GM23248 (cell line): ENCODE measurements around the gene SCLT1. TPM values are rescaled to one million over a fixed set of nuclear protein-coding genes. Genes with fewer than 3 reads are reported as not detected.

Source experiments
- DNase-seq: peaks from one replicate; pipeline ENCODE4 v3.0.0-alpha.2; 2015
- H2AFZ ChIP-seq: fragments of 200-600 bp; sonication (generic); 2 replicates; pipeline ENCODE4 v1.6.1; 2016; ENCODE audit warnings: antibody characterized with exemption
- H3F3A ChIP-seq: fragments of 200-600 bp; sonication (generic); 2 replicates; pipeline ENCODE4 v1.6.1; 2016; ENCODE audit warnings: mild to moderate bottlenecking, antibody characterized with exemption, mixed run types; ENCODE audit not compliant: insufficient read depth
- H3K27ac ChIP-seq: fragments of 200-600 bp; sonication (generic); 2 replicates; pipeline ENCODE4 v1.5.1; 2016; ENCODE audit warnings: mild to moderate bottlenecking
- H3K27me3 ChIP-seq: fragments of 200-600 bp; sonication (generic); replicated peaks from 2 replicates; pipeline ENCODE4 v1.6.1; 2016; ENCODE audit warnings: mild to moderate bottlenecking; ENCODE audit not compliant: insufficient read depth
- H3K36me3 ChIP-seq: fragments of 200-600 bp; sonication (generic); 2 replicates; pipeline ENCODE4 v1.6.1; 2016; ENCODE audit warnings: low read depth, mild to moderate bottlenecking
- H3K4me1 ChIP-seq: fragments of 200-600 bp; sonication (generic); 2 replicates; pipeline ENCODE4 v1.6.1; 2016; ENCODE audit warnings: mild to moderate bottlenecking; ENCODE audit not compliant: insufficient read depth
- H3K4me2 ChIP-seq: fragments of 200-600 bp; sonication (generic); one replicate; pipeline ENCODE4 v1.6.1; 2016; ENCODE audit warnings: mild to moderate bottlenecking; ENCODE audit not compliant: unreplicated experiment
- H3K4me3 ChIP-seq: fragments of 200-600 bp; sonication (generic); 2 replicates; pipeline ENCODE4 v1.5.1; 2016; ENCODE audit warnings: mild to moderate bottlenecking
- H3K79me2 ChIP-seq: fragments of 200-600 bp; sonication (generic); 2 replicates; pipeline ENCODE4 v1.6.1; 2016; ENCODE audit warnings: mild to moderate bottlenecking; ENCODE audit not compliant: insufficient read depth
- H3K9ac ChIP-seq: fragments of 200-600 bp; sonication (generic); 2 replicates; pipeline ENCODE4 v1.6.1; 2016; ENCODE audit warnings: mild to moderate bottlenecking
- H3K9me2 ChIP-seq: fragments of 200-600 bp; sonication (generic); 2 replicates; pipeline ENCODE4 v1.6.1; 2016; ENCODE audit warnings: mixed run types, mild to moderate bottlenecking, moderate library complexity; ENCODE audit not compliant: insufficient read depth
- H3K9me3 ChIP-seq: fragments of 200-600 bp; sonication (generic); one replicate; pipeline ENCODE4 v1.6.1; 2017; ENCODE audit warnings: low read depth
- H4K20me1 ChIP-seq: fragments of 200-600 bp; sonication (generic); 2 replicates; pipeline ENCODE4 v1.6.0; 2016; ENCODE audit not compliant: insufficient read depth
- EZH2 ChIP-seq: fragments of 200-600 bp; sonication (generic); IDR thresholded peaks from 2 replicates; pipeline ENCODE4 v1.6.1; 2018; ENCODE audit warnings: antibody characterized with exemption, mild to moderate bottlenecking; ENCODE audit not compliant: insufficient read depth, poor library complexity, severe bottlenecking
- EZH2phosphoT487 ChIP-seq: fragments of 200-600 bp; sonication (generic); IDR thresholded peaks from 2 replicates; pipeline ENCODE4 v1.6.1; 2018; ENCODE audit warnings: antibody characterized with exemption, moderate library complexity, mild to moderate bottlenecking, low read depth; ENCODE audit not compliant: insufficient read depth
- WGBS, 2 experiments: methylation state at CpG; one replicate each; pipeline ENCODE4 v1.1.6; 2015 to 2017; ENCODE audit warnings: low lambda C conversion rate in 2 of 2, low coverage in 1 of 2; ENCODE audit errors: missing lambda C conversion rate in 2 of 2; 5-methylcytosine and 5-hydroxymethylcytosine counted together
- in situ Hi-C: fragments of 300-500 bp; cut with MboI; formaldehyde crosslinking; loops from 2 replicates; pipeline ENCODE4 v1.15.0; 2020
- polyA plus RNA-seq: library from polyadenylated mRNA; unstranded; fragments of >200 nt; fragmentation: Nextera tagmentation; extraction: Ambion mirVana; gene quantifications from 2 replicates; pipeline ENCODE4 v1.2.1, GENCODE V29; 2016
- total RNA-seq: library from RNA; depleted of rRNA; stranded (reverse); fragments of >200 nt; shearing (Covaris generic); gene quantifications from 2 replicates; pipeline ENCODE4 v1.2.3, GENCODE V29; 2014

Gene SCLT1
- total and polyA plus RNA-seq, 2 experiments from 2014 or later: 7.3 to 9.0 TPM

DNA sequence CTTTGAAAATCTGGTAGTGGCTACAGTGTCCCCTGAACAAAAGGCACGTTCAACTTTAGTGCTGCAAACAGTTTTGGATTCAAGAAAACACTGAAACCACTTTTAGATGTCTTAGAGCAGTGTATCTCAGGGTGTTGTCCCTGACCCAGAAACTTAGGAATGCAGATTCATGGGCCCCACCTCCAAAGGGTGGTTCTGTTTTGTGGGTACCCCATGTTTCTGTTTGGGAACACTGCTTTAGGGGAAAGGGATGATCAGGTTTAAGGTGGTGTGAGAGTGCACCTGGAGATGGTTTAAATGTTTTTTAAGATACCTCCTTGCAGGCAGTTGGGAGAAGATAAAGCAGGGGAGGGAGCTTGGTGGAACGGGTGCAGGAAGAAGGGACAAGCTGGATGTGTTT is 228.2 kb downstream of the SCLT1 start:
- in situ Hi-C loops: loop anchor here (10.0 kb wide), 2 partner anchors 410 to 680 kb away; no protein-coding TSS in a partner anchor
- Histone ChIP-seq H3K9me3 (no peaks in the 10 kb centered on the region), H3K79me2 (peaks cover 49% of the 10 kb centered on the region), H3K36me3 (peaks cover 64% of the 10 kb centered on the region), H3K27me3 (no peaks in the 10 kb centered on the region), H3K4me2 (no peak overlapping the region), H3K4me3 (no peak overlapping the region), H3K4me1 (peaks cover 15% of the 10 kb centered on the region), H4K20me1 (no peaks in the 10 kb centered on the region; the same call in 1 of the 2 replicates), H2AFZ (no peak overlapping the region), H3F3A (peaks cover 35% of the 10 kb centered on the region), H3K9me2 (no peaks in the 10 kb centered on the region), H3K27ac (no peak overlapping the region), H3K9ac (no peak overlapping the region)
- TF ChIP-seq EZH2phosphoT487 (no peak), EZH2 (no peak)
- no peak for DNase-seq
- 80 to 83% methylated on average over 2 of the region's 2 CpGs for WGBS, 2 experiments

DNA sequence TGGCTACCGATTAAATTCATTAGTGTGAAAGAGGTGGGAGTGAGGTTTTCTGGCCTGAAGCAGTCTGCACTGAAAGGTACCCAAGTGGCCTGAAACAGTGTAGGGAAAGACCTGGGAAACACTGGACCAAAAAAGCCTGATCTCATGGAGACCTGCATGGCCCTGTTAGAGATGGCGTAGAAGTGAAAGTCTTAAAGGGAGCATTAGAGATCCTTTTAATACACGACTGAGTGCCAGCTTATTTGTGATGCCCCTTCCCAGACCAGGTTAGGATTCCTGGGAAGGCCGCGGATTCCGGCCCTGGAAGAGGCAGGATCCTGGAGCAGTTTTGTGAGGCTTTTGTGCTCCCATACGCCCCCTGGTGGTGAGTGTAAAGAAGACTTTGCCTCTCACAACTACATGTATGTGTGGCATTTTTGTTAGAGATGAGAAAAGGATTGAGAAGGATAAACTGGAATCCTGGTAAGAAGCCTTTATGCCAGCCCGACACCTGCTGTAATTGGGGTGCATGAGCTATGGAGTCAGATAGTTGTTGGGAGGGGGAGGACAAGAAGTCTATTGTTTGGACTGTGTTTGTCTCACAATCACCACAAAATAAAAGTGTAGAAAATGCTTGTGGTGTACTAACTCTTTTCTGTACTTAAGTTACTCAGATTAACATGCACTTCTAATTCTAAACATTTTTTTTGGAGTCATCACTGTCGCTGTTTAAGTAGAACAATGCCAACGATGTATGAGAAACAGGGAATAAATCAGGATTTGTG is 229.8 kb downstream of the SCLT1 start:
- no peak overlapping the region for H3K4me2 ChIP-seq
- in situ Hi-C loops: loop anchor here (10.0 kb wide), 2 partner anchors 409 to 679 kb away; no protein-coding TSS in a partner anchor
- no peak overlapping the region for H2AFZ ChIP-seq

DNA sequence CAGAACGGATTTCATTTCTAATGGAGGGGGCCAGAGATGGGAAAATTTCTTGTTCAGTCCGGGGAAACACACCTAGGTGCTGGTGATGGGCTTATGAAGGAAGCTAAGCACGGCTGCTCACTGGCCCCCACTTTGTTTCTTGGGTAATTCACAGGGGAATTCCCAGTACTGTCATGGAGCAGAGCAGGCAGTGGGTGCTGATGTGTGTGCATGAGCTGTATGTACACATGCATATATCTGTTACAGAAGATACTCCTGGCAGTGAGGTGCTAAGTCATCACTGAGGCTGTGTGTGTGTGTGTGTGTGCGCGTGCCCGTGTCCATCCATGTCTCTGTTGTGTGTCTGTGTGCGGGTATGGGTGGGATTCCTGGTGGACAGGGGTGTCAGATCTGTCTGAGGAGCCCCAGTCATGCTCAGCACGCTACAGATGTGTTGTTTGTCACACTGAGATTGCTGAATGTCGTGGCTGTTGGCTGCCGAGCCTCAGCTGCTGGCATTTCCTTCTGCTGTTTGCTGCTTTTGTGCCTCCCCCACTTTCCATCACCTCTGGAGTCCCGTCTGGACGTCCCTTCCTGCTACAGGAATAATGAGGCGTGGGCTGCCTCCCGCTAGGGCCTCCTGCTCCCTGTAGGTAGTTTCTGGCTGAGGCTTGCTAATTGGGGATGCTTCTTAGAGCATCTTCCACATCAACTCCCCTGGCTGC is 230.6 kb downstream of the SCLT1 start:
- Histone ChIP-seq H4K20me1 (no peaks in the 10 kb centered on the region; the same call in 1 of the 2 replicates), H3K9me2 (no peaks in the 10 kb centered on the region), H3K79me2 (peaks cover 46% of the 10 kb centered on the region), H3K36me3 (peaks cover 53% of the 10 kb centered on the region), H3K27me3 (no peaks in the 10 kb centered on the region), H3K9me3 (no peaks in the 10 kb centered on the region), H3F3A (peaks cover 37% of the 10 kb centered on the region), H3K4me3 (no peak overlapping the region), H2AFZ (no peak overlapping the region), H3K9ac (no peak overlapping the region), H3K4me1 (peaks cover 25% of the 10 kb centered on the region), H3K27ac (no peak overlapping the region), H3K4me2 (no peak overlapping the region)
- WGBS, 2 experiments: 84 to 89% methylated on average over 14 of the region's 14 CpGs
- no peak for DNase-seq
- in situ Hi-C loops: loop anchor here (10.0 kb wide), 2 partner anchors 408 to 678 kb away; no protein-coding TSS in a partner anchor
- TF ChIP-seq EZH2phosphoT487 (no peak), EZH2 (no peak)

More for the DNA sequence above, 229.8 kb downstream of the SCLT1 start:
- Histone ChIP-seq H3K9ac (no peak overlapping the region), H3K79me2 (peaks cover 46% of the 10 kb centered on the region), H3K36me3 (peaks cover 53% of the 10 kb centered on the region), H3K4me1 (peaks cover 21% of the 10 kb centered on the region), H3K4me3 (no peak overlapping the region), H3K27me3 (no peaks in the 10 kb centered on the region), H4K20me1 (no peaks in the 10 kb centered on the region; the same call in 1 of the 2 replicates), H3K9me2 (no peaks in the 10 kb centered on the region), H3F3A (peaks cover 38% of the 10 kb centered on the region), H3K9me3 (no peaks in the 10 kb centered on the region), H3K27ac (no peak overlapping the region)
- WGBS, 2 experiments: 35% methylated on average over 10 of the region's 10 CpGs
- TF ChIP-seq EZH2 (no peak), EZH2phosphoT487 (no peak)
- peak; percentile 79 for DNase-seq

DNA sequence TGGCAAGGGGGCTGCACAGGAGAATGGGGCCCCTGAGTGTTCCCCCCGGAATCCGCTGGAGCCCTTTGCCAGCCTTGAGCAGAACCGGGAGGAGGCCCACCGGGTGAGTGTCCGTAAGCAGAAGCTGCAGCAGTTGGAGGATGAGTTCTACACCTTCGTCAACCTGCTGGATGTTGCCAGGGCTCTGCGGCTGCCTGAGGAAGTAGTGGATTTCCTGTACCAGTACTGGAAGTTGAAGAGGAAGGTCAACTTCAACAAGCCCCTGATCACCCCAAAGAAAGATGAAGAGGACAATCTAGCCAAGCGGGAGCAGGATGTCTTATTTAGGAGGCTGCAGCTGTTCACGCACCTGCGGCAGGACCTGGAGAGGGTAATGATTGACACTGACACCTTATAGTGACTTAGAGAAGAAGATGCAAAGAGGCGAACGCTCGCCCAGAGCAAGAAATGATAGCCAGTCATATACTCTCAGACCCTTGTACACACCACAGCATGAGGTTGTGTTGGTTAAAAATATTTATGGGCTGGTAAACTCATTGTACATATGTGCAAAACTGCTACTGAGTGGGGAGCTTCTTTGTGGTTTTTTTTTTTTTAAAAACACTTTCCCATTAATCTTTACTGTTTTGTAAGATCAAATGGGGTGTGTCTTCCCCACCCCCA is 231.4 kb downstream of the SCLT1 start:
- H3K4me1 ChIP-seq: peaks cover 25% of the 10 kb centered on the region
- DNase-seq: no peak
- TF ChIP-seq EZH2: no peak
- TF ChIP-seq EZH2phosphoT487: no peak
- no peaks in the 10 kb centered on the region for H3K9me2 ChIP-seq
- H3K27ac ChIP-seq: no peak overlapping the region
- no peaks in the 10 kb centered on the region for H3K27me3 ChIP-seq
- peaks cover 35% of the 10 kb centered on the region for H3F3A ChIP-seq
- peaks cover 56% of the 10 kb centered on the region for H3K36me3 ChIP-seq
- peaks cover 44% of the 10 kb centered on the region for H3K79me2 ChIP-seq
- H3K4me3 ChIP-seq: no peak overlapping the region
- no peaks in the 10 kb centered on the region for H3K9me3 ChIP-seq
- in situ Hi-C loops: loop anchor here (10.0 kb wide), 2 partner anchors 407 to 677 kb away; no protein-coding TSS in a partner anchor
- H4K20me1 ChIP-seq: no peaks in the 10 kb centered on the region; the same call in 1 of the 2 replicates
- H2AFZ ChIP-seq: no peak overlapping the region
- no peak overlapping the region for H3K9ac ChIP-seq
- 97 to 98% methylated on average over 13 of the region's 13 CpGs for WGBS, 2 experiments
- H3K4me2 ChIP-seq: no peak overlapping the region
